ENCODE results near the gene RFFL.

The RFFL gene

DNA sequence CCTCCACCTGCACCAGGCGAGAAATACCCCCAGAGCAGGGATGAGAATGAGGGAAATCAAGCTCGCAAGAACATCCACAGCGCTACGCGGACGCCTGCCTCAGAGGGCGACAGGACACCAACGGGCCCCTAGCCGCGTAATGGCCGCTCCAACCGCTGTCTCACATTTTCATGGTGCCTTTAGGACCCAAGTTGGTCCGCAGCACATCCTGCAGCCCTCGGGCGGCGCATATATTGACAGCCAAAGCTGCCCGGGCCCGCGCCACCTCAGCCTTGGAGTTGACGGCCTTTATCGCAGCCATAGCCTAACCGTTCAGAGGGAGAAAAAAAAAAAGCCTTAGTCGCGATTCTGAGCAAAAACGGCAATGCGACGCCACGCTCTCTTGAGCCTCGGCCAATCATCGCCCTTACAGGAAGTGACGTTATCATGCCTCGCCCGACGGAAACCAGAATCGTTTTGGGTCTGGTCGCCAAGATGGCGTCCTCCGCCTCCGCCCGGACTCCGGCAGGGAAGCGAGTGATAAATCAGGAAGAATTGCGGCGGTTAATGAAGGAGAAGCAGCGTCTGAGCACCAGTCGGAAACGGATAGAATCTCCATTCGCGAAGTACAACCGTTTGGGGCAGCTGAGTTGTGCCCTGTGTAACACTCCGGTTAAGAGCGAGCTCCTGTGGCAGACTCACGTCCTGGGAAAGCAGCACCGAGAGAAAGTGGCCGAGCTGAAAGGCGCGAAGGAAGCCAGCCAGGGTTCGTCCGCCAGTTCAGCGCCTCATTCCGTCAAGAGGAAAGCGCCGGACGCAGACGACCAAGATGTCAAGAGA lies 102.2 kb downstream of the RFFL start, which contains the start of the genes CCT6B and ZNF830:
Gene CCT6B (minus strand): TSS at position 368 of the 819 bp plus-strand sequence. CDS start 67 bp downstream, at position 301.
Gene ZNF830 (plus strand): TSS at position 448 of the 819 bp plus-strand sequence. CDS start 27 bp downstream, at position 475.
- DNase-seq (ENCODE audit: low read depth), result peak; percentile 89

DNA sequence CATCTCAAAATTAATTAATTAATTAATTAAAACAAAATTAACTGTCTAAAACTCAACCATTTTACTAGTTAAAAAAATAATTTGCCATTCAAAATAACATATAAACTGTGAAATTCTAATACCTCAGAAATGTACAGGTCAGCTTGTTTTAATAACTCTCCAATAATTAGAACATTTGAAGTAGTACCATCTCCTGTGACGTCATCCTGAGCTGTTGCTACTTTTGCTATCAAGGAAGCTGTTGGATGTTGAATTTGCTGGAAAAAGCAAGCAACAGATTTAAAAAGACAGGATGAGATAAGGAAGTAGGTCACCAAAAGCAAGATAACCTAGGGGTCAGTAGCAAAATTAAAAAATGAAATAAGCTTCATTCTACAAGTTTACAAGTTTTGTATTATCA lies 105.1 kb downstream of the RFFL start:
- no peak for DNase-seq (ENCODE audit: low read depth)
